Lower lobe of right lung (tissue), 2 donors: ENCODE measurements around the gene IL12B. TPM values are rescaled to one million over a fixed set of nuclear protein-coding genes. Genes with fewer than 3 reads are reported as not detected.
"Not testable (repeated sequence)": the region's sequence is repeated elsewhere in the genome, so short reads cannot be mapped to it uniquely, and the experiment has no call there.

Experiments used
- ATAC-seq, 2 donors: fragments of 200-7000 bp; cut with Tn5 transposase; one replicate each; pipeline ENCODE4 v1.9.1; 2020 to 2022; ENCODE audit warnings: mild to moderate bottlenecking in 2 of 2, moderate library complexity in 2 of 2
- DNase-seq: peaks from one replicate; pipeline ENCODE4 v3.0.0-alpha.2; 2020
- H3K27ac ChIP-seq: fragments of 200-600 bp; one replicate; pipeline ENCODE4 v1.8.0; 2022
- H3K27me3 ChIP-seq: fragments of 200-600 bp; one replicate; pipeline ENCODE4 v1.8.0; 2022; ENCODE audit warnings: low read depth
- H3K36me3 ChIP-seq: fragments of 200-600 bp; one replicate; pipeline ENCODE4 v1.8.0; 2022; ENCODE audit warnings: mild to moderate bottlenecking
- H3K4me1 ChIP-seq: fragments of 200-600 bp; one replicate; pipeline ENCODE4 v1.8.0; 2022
- H3K4me3 ChIP-seq: fragments of 200-600 bp; one replicate; pipeline ENCODE4 v1.8.0; 2022; ENCODE audit warnings: mild to moderate bottlenecking
- H3K9me3 ChIP-seq: fragments of 200-600 bp; one replicate; pipeline ENCODE4 v1.8.0; 2022
- intact Hi-C: fragments of 100-400 bp; cut with DNase I; formaldehyde crosslinking; loops from one replicate; pipeline ENCODE4 v1.11.0; 2022
- total RNA-seq: library from RNA; stranded (reverse); fragmentation: NEBNext Ultra II Directional; extraction: Animal tissue kit (Norgen Biotek cat#: 25700); gene quantifications from one replicate; pipeline ENCODE4 v1.2.1, GENCODE V29; 2021
- TF ChIP-seq, protein P1 (sequence below): fragments of 200-600 bp; IDR thresholded peaks from one replicate; pipeline ENCODE4 v1.8.0; 2022; ENCODE audit warnings: antibody characterized with exemption, mild to moderate bottlenecking
- donor health status: DM: no; HTN: yes; CAD: no; lungs with severe emphysema.

Gene IL12B
- total RNA-seq, 1 donor from 2014 or later = not detected

DNA sequence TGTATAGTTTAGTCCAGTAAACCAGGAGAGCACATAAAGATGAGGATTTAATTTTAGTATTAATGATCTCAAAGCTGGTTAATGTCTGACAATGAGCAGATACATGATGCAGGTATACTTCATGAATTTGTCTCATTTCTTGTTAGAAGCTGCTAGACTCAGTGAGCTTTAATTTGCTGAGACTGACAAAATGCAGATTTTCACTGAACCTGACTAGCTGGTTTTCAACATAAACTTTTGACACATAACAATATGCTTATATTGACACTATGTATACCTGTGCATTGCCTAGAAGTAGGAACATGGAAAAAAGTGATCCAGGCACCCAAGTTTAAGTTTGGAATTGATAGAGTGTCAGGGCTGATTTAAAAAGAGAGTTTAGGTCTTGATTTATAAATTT lies 56.4 kb downstream of the IL12B start:
- no peaks in the 10 kb centered on the region for H3K27me3 ChIP-seq

DNA sequence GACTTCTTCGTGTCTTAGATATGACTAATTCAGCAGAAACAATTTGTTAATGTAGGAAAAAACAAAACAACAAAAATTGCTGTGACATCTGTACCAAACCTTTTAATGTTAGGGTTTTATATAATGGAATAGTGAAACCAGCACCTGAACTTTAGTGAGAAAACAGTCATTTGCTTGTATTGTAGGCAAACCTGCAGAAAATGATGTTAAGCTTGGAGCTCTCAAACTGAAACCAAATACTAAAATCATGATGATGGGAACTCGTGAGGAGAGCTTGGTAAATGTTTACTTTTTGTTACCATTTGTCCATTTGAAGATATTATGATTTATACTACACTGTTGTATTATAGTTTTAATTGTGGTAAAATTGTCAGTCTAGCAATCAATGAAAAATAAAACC lies 60.6 kb downstream of the IL12B start:
- TF ChIP-seq, protein P1, sequence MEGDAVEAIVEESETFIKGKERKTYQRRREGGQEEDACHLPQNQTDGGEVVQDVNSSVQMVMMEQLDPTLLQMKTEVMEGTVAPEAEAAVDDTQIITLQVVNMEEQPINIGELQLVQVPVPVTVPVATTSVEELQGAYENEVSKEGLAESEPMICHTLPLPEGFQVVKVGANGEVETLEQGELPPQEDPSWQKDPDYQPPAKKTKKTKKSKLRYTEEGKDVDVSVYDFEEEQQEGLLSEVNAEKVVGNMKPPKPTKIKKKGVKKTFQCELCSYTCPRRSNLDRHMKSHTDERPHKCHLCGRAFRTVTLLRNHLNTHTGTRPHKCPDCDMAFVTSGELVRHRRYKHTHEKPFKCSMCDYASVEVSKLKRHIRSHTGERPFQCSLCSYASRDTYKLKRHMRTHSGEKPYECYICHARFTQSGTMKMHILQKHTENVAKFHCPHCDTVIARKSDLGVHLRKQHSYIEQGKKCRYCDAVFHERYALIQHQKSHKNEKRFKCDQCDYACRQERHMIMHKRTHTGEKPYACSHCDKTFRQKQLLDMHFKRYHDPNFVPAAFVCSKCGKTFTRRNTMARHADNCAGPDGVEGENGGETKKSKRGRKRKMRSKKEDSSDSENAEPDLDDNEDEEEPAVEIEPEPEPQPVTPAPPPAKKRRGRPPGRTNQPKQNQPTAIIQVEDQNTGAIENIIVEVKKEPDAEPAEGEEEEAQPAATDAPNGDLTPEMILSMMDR = no peak
- intact Hi-C loops = loop anchor here (10.0 kb wide), 2 partner anchors 55 to 115 kb away; no protein-coding TSS in a partner anchor
- Histone ChIP-seq H3K27ac (no peak overlapping the region), H3K4me3 (no peak overlapping the region), H3K36me3 (peaks cover 47% of the 10 kb centered on the region), H3K9me3 (no peaks in the 10 kb centered on the region), H3K4me1 (peaks cover 5% of the 10 kb centered on the region), H3K27me3 (no peaks in the 10 kb centered on the region)
- ATAC-seq (no peak), DNase-seq (no peak)

More for the DNA sequence above, 56.4 kb downstream of the IL12B start:
- Histone ChIP-seq H3K4me3 (no peak overlapping the region), H3K27ac (no peak overlapping the region), H3K36me3 (peaks cover 82% of the 10 kb centered on the region), H3K9me3 (no peaks in the 10 kb centered on the region), H3K4me1 (peaks cover 4% of the 10 kb centered on the region)
- intact Hi-C loops = no loop called here
- TF ChIP-seq, protein P1 = no peak
- no peak for ATAC-seq
- DNase-seq = no peak

DNA sequence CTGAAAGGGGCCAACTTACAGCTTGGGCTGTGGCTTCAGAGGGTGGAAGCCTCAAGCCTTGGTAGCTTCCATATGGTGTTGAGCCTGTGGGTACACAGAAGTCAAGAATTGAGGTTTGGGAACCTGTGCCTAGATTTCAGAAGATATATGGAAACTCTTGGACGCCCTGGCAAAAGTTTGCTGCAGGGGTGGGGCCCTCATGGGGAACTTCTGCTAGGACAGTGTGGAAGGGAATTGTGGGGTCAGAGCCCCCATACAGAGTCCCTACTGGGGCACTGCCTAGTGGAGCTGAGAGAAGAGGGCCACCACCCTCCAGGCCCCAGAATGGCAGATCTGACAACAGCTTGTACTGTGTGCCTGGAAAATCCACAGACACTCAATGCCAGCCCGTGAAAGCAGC lies 63.5 kb downstream of the IL12B start:
- not testable (repeated sequence) for H3K4me3 ChIP-seq, H3K27me3 ChIP-seq, ATAC-seq, DNase-seq, H3K9me3 ChIP-seq, H3K27ac ChIP-seq
- Histone ChIP-seq H3K4me1 (peaks cover 16% of the 10 kb centered on the region), H3K36me3 (peaks cover 29% of the 10 kb centered on the region)
- intact Hi-C loops = loop anchor here (10.0 kb wide), 2 partner anchors 52 to 112 kb away; no protein-coding TSS in a partner anchor

Other genes starting within 250 kb of the IL12B start
- gene EBF1, start 230.6 kb downstream of the IL12B start, total RNA-seq = 10.6 TPM
- 221 TPM for gene RNF145, start 120.9 kb downstream of the IL12B start, total RNA-seq
- gene UBLCP1, start 67.2 kb downstream of the IL12B start, total RNA-seq = 28.9 TPM